ENCODE measurements around the gene KLLN. TPM values are rescaled to one million over a fixed set of nuclear protein-coding genes. Genes with fewer than 3 reads are reported as not detected.
A peak's percentile ranks its signal among the peaks of the same experiment; 100 is the strongest.

The KLLN gene
- total and polyA plus RNA-seq, 9 of the 15 experiments (the other 6 are each of a cell fraction or from before 2014, with no cell fraction given): 0.07 to 0.40 (median 0.25) TPM

DNA sequence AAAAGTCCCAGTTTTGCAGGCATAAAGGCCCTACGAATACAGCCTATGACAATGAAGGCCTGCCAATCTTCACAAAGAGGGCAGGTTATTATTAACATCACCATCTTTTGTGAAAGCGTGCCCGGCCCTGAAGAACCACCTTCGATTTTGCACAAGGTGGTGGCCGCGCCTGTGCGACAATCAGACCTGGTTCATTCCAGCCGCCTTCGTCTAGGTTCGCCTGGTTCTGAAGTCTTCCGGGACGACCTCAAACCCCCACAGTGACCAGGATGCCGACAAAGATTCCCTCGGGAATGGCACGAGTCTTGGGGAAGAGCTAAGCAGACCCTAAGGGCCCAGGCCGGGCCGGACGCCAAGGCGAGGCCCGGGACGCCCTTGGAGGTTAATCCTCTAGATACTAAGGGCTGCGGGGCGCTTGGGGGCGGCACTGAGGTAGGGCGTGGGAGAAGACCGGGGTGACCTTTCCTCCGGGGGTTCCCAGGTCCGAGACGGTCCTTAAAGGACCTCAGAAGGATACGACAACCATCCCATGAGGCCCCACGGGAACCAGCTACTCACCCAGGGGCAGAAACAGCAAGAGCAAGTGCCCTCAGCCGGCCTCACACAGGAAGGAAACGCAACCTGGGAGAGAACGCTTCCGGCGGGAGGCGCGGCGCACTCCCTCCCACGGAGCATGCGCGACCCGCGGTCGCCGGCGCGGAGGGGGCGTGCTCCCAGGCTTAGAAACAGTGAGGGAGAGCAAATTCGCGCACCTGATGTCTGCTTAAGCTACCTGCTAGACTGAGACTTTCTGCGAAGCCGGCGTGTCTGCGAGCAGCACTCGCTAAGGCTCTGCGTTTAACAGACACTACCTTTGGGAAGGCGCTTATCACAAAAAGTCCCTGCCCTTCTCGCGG is 45.5 kb downstream of the KLLN start, which contains the start of gene ATAD1 (continued):
- TF ChIP-seq, protein P1, sequence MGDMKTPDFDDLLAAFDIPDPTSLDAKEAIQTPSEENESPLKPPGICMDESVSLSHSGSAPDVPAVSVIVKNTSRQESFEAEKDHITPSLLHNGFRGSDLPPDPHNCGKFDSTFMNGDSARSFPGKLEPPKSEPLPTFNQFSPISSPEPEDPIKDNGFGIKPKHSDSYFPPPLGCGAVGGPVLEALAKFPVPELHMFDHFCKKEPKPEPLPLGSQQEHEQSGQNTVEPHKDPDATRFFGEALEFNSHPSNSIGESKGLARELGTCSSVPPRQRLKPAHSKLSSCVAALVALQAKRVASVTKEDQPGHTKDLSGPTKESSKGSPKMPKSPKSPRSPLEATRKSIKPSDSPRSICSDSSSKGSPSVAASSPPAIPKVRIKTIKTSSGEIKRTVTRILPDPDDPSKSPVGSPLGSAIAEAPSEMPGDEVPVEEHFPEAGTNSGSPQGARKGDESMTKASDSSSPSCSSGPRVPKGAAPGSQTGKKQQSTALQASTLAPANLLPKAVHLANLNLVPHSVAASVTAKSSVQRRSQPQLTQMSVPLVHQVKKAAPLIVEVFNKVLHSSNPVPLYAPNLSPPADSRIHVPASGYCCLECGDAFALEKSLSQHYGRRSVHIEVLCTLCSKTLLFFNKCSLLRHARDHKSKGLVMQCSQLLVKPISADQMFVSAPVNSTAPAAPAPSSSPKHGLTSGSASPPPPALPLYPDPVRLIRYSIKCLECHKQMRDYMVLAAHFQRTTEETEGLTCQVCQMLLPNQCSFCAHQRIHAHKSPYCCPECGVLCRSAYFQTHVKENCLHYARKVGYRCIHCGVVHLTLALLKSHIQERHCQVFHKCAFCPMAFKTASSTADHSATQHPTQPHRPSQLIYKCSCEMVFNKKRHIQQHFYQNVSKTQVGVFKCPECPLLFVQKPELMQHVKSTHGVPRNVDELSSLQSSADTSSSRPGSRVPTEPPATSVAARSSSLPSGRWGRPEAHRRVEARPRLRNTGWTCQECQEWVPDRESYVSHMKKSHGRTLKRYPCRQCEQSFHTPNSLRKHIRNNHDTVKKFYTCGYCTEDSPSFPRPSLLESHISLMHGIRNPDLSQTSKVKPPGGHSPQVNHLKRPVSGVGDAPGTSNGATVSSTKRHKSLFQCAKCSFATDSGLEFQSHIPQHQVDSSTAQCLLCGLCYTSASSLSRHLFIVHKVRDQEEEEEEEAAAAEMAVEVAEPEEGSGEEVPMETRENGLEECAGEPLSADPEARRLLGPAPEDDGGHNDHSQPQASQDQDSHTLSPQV (IDR thresholded peaks at IDR 0.05): no peak
- TF ChIP-seq, protein P2, sequence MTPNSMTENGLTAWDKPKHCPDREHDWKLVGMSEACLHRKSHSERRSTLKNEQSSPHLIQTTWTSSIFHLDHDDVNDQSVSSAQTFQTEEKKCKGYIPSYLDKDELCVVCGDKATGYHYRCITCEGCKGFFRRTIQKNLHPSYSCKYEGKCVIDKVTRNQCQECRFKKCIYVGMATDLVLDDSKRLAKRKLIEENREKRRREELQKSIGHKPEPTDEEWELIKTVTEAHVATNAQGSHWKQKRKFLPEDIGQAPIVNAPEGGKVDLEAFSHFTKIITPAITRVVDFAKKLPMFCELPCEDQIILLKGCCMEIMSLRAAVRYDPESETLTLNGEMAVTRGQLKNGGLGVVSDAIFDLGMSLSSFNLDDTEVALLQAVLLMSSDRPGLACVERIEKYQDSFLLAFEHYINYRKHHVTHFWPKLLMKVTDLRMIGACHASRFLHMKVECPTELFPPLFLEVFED (CRISPR knock-in tag; conservative IDR thresholded peaks at IDR 0.05): no peak
- TF ChIP-seq GABPB1 (CRISPR knock-in tag; IDR thresholded peaks at IDR 0.05): peak; percentile 71
- no peak for TF ChIP-seq FOXJ3 (CRISPR knock-in tag; IDR thresholded peaks at IDR 0.05)
- no peak for TF ChIP-seq MYBL2 (IDR thresholded peaks at IDR 0.05; ENCODE audit: low read depth)
- TF ChIP-seq MYBL2 (CRISPR knock-in tag; IDR thresholded peaks at IDR 0.05; ENCODE audit: borderline replicate concordance): no peak
- no peak for TF ChIP-seq HMG20B (CRISPR knock-in tag; IDR thresholded peaks at IDR 0.05)
- TF ChIP-seq SIN3B (IDR thresholded peaks at IDR 0.05; ENCODE audit: low read depth): peak; percentile 44; the same call in 1 of the 2 replicates
- TF ChIP-seq, protein P3, sequence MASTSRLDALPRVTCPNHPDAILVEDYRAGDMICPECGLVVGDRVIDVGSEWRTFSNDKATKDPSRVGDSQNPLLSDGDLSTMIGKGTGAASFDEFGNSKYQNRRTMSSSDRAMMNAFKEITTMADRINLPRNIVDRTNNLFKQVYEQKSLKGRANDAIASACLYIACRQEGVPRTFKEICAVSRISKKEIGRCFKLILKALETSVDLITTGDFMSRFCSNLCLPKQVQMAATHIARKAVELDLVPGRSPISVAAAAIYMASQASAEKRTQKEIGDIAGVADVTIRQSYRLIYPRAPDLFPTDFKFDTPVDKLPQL (IDR thresholded peaks at IDR 0.05; ENCODE audit: extremely low read depth, insufficient read length): no peak
- no peak for TF ChIP-seq U2AF1 (optimal IDR thresholded peaks at IDR 0.05; ENCODE audit: low read depth, low read length)
- no peak for TF ChIP-seq MEF2D (tag; conservative IDR thresholded peaks at IDR 0.05; ENCODE audit: low read depth)
- no peak for TF ChIP-seq SREBF1 (IDR thresholded peaks at IDR 0.05; ENCODE audit: borderline replicate concordance, low read depth, low read length)
- TF ChIP-seq, protein P4, sequence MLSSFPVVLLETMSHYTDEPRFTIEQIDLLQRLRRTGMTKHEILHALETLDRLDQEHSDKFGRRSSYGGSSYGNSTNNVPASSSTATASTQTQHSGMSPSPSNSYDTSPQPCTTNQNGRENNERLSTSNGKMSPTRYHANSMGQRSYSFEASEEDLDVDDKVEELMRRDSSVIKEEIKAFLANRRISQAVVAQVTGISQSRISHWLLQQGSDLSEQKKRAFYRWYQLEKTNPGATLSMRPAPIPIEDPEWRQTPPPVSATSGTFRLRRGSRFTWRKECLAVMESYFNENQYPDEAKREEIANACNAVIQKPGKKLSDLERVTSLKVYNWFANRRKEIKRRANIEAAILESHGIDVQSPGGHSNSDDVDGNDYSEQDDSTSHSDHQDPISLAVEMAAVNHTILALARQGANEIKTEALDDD (IDR thresholded peaks at IDR 0.05): no peak
- peak; percentile 87 for TF ChIP-seq ETV1 (tag; conservative IDR thresholded peaks at IDR 0.05; ENCODE audit: low read depth)
- 0 out of 4 replicates have a peak, but pooled peaks of 1 of the 2 experiments have one; percentile 12 for TF ChIP-seq TBL1XR1 (IDR thresholded peaks at IDR 0.05; ENCODE audit: low read length in 2 of 2)
- no peak for TF ChIP-seq ZNF133 (CRISPR knock-in tag; IDR thresholded peaks at IDR 0.05)
- TF ChIP-seq POLR2A (conservative IDR thresholded peaks at IDR 0.05): peak; percentile 88
- TF ChIP-seq, protein P5, sequence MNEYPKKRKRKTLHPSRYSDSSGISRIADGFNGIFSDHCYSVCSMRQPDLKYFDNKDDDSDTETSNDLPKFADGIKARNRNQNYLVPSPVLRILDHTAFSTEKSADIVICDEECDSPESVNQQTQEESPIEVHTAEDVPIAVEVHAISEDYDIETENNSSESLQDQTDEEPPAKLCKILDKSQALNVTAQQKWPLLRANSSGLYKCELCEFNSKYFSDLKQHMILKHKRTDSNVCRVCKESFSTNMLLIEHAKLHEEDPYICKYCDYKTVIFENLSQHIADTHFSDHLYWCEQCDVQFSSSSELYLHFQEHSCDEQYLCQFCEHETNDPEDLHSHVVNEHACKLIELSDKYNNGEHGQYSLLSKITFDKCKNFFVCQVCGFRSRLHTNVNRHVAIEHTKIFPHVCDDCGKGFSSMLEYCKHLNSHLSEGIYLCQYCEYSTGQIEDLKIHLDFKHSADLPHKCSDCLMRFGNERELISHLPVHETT (CRISPR knock-in tag; conservative IDR thresholded peaks at IDR 0.05 in 1 of 2, IDR thresholded peaks at IDR 0.05 in 1 of 2): no peak
- TF ChIP-seq FOXP1 (CRISPR knock-in tag; IDR thresholded peaks at IDR 0.05): 0 out of 2 replicates have a peak, but pooled peaks have one; percentile 57
